DOHH2 (cell line): ENCODE data around the gene MSRB3.

Source experiments
- CTCF ChIP-seq: fragments of 200-600 bp; sonication (generic); IDR thresholded peaks from one replicate; pipeline ENCODE4 v1.5.1; 2014; ENCODE audit warnings: antibody characterized with exemption, mild to moderate bottlenecking, low read depth, low read length; ENCODE audit not compliant: poor library complexity, severe bottlenecking
- EZH2phosphoT487 ChIP-seq: fragments of 200-600 bp; sonication (generic); IDR thresholded peaks from 2 replicates; pipeline ENCODE4 v1.6.1; 2017; ENCODE audit warnings: borderline replicate concordance, mild to moderate bottlenecking, antibody characterized with exemption, low read length, moderate library complexity, mixed read lengths

GRCh38 chr12:65493913-65494245 is 215.4 kb downstream of the MSRB3 start:
- TF ChIP-seq CTCF: no peak
- no peak for TF ChIP-seq EZH2phosphoT487
